GM12878 (cell line): ENCODE measurements around the gene MCMBP. TPM values are rescaled to one million over a fixed set of nuclear protein-coding genes. Genes with fewer than 3 reads are reported as not detected.
A peak's percentile ranks its signal among the peaks of the same experiment; 100 is the strongest.

Experiments used
- BMI1 ChIP-seq: fragments of 450-650 bp; IDR thresholded peaks from 2 replicates; pipeline ENCODE4 v1.6.1; 2016; ENCODE audit warnings: mild to moderate bottlenecking, moderate library complexity, borderline replicate concordance
- CBX5 ChIP-seq: sonication (generic); IDR thresholded peaks from 2 replicates; pipeline ENCODE4 v1.6.1; 2016; ENCODE audit warnings: low read depth, moderate library complexity, mild to moderate bottlenecking, inconsistent platforms
- CTCF ChIP-seq, 3 experiments: IDR thresholded peaks in 2 of 3; conservative IDR thresholded peaks in 1 of 3; 2 replicates each; pipeline ENCODE4 v1.5.1; 2011; ENCODE audit warnings: low read depth in 3 of 3, low read length in 3 of 3, mild to moderate bottlenecking in 3 of 3, control low read depth in 2 of 3, moderate library complexity in 2 of 3, inconsistent platforms in 1 of 3, mixed read lengths in 1 of 3; ENCODE audit not compliant: control insufficient read depth in 2 of 3, insufficient read depth in 1 of 3; ENCODE audit errors: extremely low read depth in 1 of 3
- E2F4 ChIP-seq: IDR thresholded peaks from 2 replicates; pipeline ENCODE4 v1.6.1; 2012; ENCODE audit warnings: low read depth, low read length, improper control_type of control experiment
- GABPA ChIP-seq: IDR thresholded peaks from 2 replicates; pipeline ENCODE4 v1.6.1; 2014; ENCODE audit warnings: antibody characterized with exemption, low read depth, mild to moderate bottlenecking, inconsistent platforms
- HDGF ChIP-seq: fragments of 450-650 bp; IDR thresholded peaks from 2 replicates; pipeline ENCODE4 v1.6.1; 2016; ENCODE audit warnings: antibody characterized with exemption
- POLR2AphosphoS2 ChIP-seq: IDR thresholded peaks from 2 replicates; pipeline ENCODE4 v1.6.1; 2011; ENCODE audit warnings: low read depth, mild to moderate bottlenecking, low read length, improper control_type of control experiment, moderate library complexity
- STAT1 ChIP-seq: fragments of 450-650 bp; conservative IDR thresholded peaks from 2 replicates; pipeline ENCODE4 v1.6.1; 2014; ENCODE audit warnings: antibody characterized with exemption, mild to moderate bottlenecking
- STAT3 ChIP-seq: IDR thresholded peaks from 2 replicates; pipeline ENCODE4 v1.6.1; 2011; ENCODE audit warnings: low read depth, low read length, improper control_type of control experiment
- SUZ12 ChIP-seq: fragments of 200-600 bp; sonication (generic); IDR thresholded peaks from one replicate; pipeline ENCODE4 v1.6.1; 2018; ENCODE audit warnings: antibody characterized with exemption, mild to moderate bottlenecking; ENCODE audit not compliant: unreplicated experiment
- ZNF592 ChIP-seq: fragments of 450-650 bp; IDR thresholded peaks from 2 replicates; pipeline ENCODE4 v1.6.1; 2017; ENCODE audit warnings: mild to moderate bottlenecking, moderate library complexity
- polyA plus RNA-seq, 11 experiments: library from polyadenylated mRNA; depleted of rRNA in 4 of 11; unstranded in 6 of 11; stranded (reverse) in 5 of 11; fragments of >200 nt; fragmentation: Nextera tagmentation in 4 of 11; fragmentation: Illumina TruSeq in 1 of 11; extraction: Ambion mirVana in 4 of 11; extraction: Trizol in 1 of 11; gene quantifications; 1 replicate in 1 of 11; 2 replicates in 10 of 11; pipeline versions ENCODE4 v1.2.1 to v1.2.3, GENCODE V29; 2011 to 2016; ENCODE audit warnings: inconsistent platforms in 2 of 11, missing spikeins in 2 of 11, low read depth in 1 of 11
- total RNA-seq, 4 experiments: library from RNA; depleted of rRNA in 3 of 4; stranded (reverse); fragments of >200 nt in 3 of 4; fragmentation: Illumina TruSeq in 1 of 4; extraction: Trizol in 1 of 4; gene quantifications; 2 replicates each; pipeline versions ENCODE4 v1.2.1 to v1.2.3, GENCODE V29; 2013 to 2021
- TF ChIP-seq, protein P1 (sequence below): fragments of 450-650 bp; IDR thresholded peaks from 2 replicates; pipeline ENCODE4 v1.6.1; 2014; ENCODE audit warnings: mild to moderate bottlenecking
- TF ChIP-seq, protein P2 (sequence below): IDR thresholded peaks from 2 replicates; pipeline ENCODE4 v1.6.1; 2011; ENCODE audit warnings: low read depth, mild to moderate bottlenecking, low read length, moderate library complexity, borderline replicate concordance; ENCODE audit errors: extremely low read depth
- TF ChIP-seq, protein P3 (sequence below): fragments of 450-650 bp; IDR thresholded peaks from 2 replicates; pipeline ENCODE4 v1.6.1; 2016; ENCODE audit warnings: mild to moderate bottlenecking, moderate library complexity, borderline replicate concordance

The MCMBP gene
- total and polyA plus RNA-seq, 10 of the 15 experiments (the other 5 are each of a cell fraction or from before 2014, with no cell fraction given) = 7.6 to 93.1 (median 75.7) TPM

GRCh38 chr10:119784340-119785067 is 88.1 kb downstream of the MCMBP start (continued):
- TF ChIP-seq, protein P1, sequence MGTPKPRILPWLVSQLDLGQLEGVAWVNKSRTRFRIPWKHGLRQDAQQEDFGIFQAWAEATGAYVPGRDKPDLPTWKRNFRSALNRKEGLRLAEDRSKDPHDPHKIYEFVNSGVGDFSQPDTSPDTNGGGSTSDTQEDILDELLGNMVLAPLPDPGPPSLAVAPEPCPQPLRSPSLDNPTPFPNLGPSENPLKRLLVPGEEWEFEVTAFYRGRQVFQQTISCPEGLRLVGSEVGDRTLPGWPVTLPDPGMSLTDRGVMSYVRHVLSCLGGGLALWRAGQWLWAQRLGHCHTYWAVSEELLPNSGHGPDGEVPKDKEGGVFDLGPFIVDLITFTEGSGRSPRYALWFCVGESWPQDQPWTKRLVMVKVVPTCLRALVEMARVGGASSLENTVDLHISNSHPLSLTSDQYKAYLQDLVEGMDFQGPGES = no peak
- TF ChIP-seq SUZ12 = no peak
- TF ChIP-seq STAT1 = no peak
- no peak for TF ChIP-seq GABPA
- no peak for TF ChIP-seq POLR2AphosphoS2
- no peak for TF ChIP-seq HDGF
- peak; percentile 49; the same call in 1 of the 2 replicates for TF ChIP-seq BMI1
- TF ChIP-seq E2F4 = no peak
- TF ChIP-seq ZNF592 = 0 out of 2 replicates have a peak, but pooled peaks have one; percentile 28
- TF ChIP-seq CTCF (IDR thresholded peaks at IDR 0.05 in 2 of 3, conservative IDR thresholded peaks at IDR 0.05 in 1 of 3; ENCODE audit: control insufficient read depth in 2 of 3, extremely low read depth in 1 of 3, insufficient read depth in 1 of 3, low read depth in 3 of 3, low read length in 3 of 3) = no peak
- TF ChIP-seq CBX5 = no peak
- TF ChIP-seq, protein P2, sequence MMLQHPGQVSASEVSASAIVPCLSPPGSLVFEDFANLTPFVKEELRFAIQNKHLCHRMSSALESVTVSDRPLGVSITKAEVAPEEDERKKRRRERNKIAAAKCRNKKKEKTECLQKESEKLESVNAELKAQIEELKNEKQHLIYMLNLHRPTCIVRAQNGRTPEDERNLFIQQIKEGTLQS = no peak
- TF ChIP-seq STAT3 = no peak
- TF ChIP-seq, protein P3, sequence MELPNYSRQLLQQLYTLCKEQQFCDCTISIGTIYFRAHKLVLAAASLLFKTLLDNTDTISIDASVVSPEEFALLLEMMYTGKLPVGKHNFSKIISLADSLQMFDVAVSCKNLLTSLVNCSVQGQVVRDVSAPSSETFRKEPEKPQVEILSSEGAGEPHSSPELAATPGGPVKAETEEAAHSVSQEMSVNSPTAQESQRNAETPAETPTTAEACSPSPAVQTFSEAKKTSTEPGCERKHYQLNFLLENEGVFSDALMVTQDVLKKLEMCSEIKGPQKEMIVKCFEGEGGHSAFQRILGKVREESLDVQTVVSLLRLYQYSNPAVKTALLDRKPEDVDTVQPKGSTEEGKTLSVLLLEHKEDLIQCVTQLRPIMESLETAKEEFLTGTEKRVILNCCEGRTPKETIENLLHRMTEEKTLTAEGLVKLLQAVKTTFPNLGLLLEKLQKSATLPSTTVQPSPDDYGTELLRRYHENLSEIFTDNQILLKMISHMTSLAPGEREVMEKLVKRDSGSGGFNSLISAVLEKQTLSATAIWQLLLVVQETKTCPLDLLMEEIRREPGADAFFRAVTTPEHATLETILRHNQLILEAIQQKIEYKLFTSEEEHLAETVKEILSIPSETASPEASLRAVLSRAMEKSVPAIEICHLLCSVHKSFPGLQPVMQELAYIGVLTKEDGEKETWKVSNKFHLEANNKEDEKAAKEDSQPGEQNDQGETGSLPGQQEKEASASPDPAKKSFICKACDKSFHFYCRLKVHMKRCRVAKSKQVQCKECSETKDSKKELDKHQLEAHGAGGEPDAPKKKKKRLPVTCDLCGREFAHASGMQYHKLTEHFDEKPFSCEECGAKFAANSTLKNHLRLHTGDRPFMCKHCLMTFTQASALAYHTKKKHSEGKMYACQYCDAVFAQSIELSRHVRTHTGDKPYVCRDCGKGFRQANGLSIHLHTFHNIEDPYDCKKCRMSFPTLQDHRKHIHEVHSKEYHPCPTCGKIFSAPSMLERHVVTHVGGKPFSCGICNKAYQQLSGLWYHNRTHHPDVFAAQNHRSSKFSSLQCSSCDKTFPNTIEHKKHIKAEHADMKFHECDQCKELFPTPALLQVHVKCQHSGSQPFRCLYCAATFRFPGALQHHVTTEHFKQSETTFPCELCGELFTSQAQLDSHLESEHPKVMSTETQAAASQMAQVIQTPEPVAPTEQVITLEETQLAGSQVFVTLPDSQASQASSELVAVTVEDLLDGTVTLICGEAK = no peak
